Measurements from ENCODE around the gene CADM1.

The CADM1 gene

DNA sequence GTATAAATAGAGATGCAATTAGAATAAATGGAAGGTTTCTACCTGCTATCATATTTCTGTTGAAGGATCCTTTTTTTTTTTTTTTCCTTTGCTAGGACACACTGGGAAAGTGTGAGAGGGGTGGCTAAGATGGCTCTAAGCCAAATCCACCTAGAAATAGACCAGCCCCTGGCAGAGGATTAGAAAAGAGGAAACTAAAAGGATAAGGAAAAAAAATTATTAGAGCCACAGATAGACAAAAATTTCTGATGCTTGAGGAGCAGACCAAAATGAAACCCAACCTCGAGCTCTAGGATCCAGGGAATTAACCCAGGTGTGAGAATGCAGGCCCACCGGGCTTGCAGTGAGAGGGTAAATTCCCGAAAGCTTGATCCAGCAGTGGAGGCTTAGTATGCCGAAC is 262.3 kb downstream of the CADM1 start:
- no peaks in the 10 kb centered on the region for H3K9me3 Mint-ChIP-seq
- TF ChIP-seq, protein P1, sequence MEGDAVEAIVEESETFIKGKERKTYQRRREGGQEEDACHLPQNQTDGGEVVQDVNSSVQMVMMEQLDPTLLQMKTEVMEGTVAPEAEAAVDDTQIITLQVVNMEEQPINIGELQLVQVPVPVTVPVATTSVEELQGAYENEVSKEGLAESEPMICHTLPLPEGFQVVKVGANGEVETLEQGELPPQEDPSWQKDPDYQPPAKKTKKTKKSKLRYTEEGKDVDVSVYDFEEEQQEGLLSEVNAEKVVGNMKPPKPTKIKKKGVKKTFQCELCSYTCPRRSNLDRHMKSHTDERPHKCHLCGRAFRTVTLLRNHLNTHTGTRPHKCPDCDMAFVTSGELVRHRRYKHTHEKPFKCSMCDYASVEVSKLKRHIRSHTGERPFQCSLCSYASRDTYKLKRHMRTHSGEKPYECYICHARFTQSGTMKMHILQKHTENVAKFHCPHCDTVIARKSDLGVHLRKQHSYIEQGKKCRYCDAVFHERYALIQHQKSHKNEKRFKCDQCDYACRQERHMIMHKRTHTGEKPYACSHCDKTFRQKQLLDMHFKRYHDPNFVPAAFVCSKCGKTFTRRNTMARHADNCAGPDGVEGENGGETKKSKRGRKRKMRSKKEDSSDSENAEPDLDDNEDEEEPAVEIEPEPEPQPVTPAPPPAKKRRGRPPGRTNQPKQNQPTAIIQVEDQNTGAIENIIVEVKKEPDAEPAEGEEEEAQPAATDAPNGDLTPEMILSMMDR (IDR thresholded peaks at IDR 0.05; ENCODE audit: unreplicated experiment in 3 of 3), result no peak
- H3K27me3 Mint-ChIP-seq (ENCODE audit: low read depth), result no peaks in the 10 kb centered on the region

DNA sequence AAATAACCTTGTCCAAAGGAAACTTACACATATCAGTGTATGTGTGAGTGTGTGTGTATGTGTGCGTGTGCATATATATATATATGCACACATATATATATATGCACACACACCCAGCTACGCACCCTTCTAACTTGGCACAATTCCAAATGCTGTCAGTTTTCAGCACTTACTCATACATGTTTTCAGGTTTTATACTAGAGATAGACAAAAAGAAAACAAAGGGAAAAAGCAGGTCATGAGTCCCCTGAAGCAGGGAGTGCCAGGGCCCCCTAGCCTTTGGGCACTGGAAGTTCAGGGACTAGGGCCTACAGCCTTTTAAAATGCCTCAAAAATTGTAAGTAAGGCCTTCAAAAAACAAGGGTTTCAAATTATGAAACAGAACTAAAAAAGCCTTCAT is 265.4 kb downstream of the CADM1 start:
- H3K27ac Mint-ChIP-seq, result no peak overlapping the region
- no peak overlapping the region for H3K4me3 Mint-ChIP-seq
- TF ChIP-seq, protein P1 (IDR thresholded peaks at IDR 0.05; ENCODE audit: unreplicated experiment in 3 of 3), result no peak
- peaks cover 28% of the 10 kb centered on the region for H3K4me1 Mint-ChIP-seq
- no peaks in the 10 kb centered on the region for H3K27me3 Mint-ChIP-seq (ENCODE audit: low read depth)
- H3K36me3 Mint-ChIP-seq (ENCODE audit: low read depth), result peaks cover 40% of the 10 kb centered on the region
- no peaks in the 10 kb centered on the region for H3K9me3 Mint-ChIP-seq

More for the DNA sequence above, 262.3 kb downstream of the CADM1 start:
- no peak overlapping the region for H3K27ac Mint-ChIP-seq
- peaks cover 44% of the 10 kb centered on the region for H3K4me1 Mint-ChIP-seq
- no peak overlapping the region for H3K4me3 Mint-ChIP-seq
- H3K36me3 Mint-ChIP-seq (ENCODE audit: low read depth), result peaks cover 35% of the 10 kb centered on the region

DNA sequence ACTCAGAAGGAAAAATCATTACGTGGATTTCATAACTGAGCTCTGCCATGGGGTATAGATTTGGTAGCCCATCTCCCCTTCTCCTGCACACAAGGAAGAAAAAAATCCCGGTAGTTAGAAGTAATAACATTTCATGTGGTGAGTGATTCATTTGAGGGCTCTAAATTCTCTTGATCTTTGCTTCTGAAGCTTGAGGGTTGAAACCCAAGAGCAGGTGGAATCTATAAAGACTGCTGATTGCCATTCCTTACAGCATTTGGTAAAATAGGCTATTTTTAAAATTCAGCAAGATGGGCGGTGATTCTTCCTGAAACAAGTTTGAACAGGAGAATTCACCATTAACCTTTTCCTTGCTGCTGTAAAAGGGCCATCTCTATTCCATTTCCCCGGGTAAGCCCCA is 266.1 kb downstream of the CADM1 start:
- H3K36me3 Mint-ChIP-seq (ENCODE audit: low read depth), result peaks cover 47% of the 10 kb centered on the region
- peaks cover 28% of the 10 kb centered on the region for H3K4me1 Mint-ChIP-seq
- TF ChIP-seq, protein P1 (IDR thresholded peaks at IDR 0.05; ENCODE audit: unreplicated experiment in 3 of 3), result no peak
- no peak overlapping the region for H3K4me3 Mint-ChIP-seq
- no peaks in the 10 kb centered on the region for H3K9me3 Mint-ChIP-seq
- no peaks in the 10 kb centered on the region for H3K27me3 Mint-ChIP-seq (ENCODE audit: low read depth)
- H3K27ac Mint-ChIP-seq, result no peak overlapping the region

DNA sequence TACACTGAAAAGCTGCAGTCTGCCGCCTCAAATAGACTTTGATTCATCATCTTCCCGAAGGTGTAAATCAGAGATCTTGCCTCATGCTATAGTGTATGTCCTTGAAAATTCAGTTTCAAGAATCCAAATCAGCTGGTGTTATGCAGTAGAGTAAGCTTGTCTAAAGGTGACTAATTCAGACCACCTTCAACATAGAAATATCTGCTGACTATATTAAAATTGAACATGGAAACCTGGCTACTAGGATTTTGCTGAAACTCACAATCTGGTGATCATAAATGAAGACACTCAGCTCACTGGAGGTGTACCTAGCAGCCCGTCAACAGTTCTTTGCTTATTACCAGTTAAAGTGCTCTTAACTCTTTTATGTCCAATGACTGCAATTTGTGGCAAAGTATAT is 266.6 kb downstream of the CADM1 start:
- no peaks in the 10 kb centered on the region for H3K27me3 Mint-ChIP-seq (ENCODE audit: low read depth)

DNA sequence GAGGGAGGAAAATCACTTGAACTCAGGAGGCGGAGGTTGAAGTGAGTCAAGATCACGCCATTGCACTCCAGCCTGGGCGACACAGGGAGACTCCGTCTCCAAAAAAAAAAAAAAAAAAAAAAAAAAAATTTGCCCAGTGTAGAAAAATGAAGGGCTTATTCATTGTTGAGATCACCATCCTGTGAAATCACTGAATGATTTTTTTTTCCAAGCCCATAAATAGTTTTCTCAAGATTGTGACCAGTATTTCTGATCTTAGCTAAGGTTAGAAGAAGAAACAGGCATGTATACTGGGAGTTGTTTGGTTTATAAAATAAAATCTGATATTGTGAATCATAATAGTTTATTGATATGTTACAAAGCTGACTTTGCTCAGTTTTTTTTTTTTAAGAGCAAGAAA is 269.4 kb downstream of the CADM1 start:
- TF ChIP-seq, protein P1 (IDR thresholded peaks at IDR 0.05; ENCODE audit: unreplicated experiment in 3 of 3), result no peak
- peaks cover 61% of the 10 kb centered on the region for H3K36me3 Mint-ChIP-seq (ENCODE audit: low read depth)
- H3K4me3 Mint-ChIP-seq, result no peak overlapping the region
- no peaks in the 10 kb centered on the region for H3K27me3 Mint-ChIP-seq (ENCODE audit: low read depth)
- H3K4me1 Mint-ChIP-seq, result peaks cover 17% of the 10 kb centered on the region
- H3K27ac Mint-ChIP-seq, result no peak overlapping the region
- no peaks in the 10 kb centered on the region for H3K9me3 Mint-ChIP-seq

More for the DNA sequence above, 266.6 kb downstream of the CADM1 start:
- Mint-ChIP-seq H3K4me3 (no peak overlapping the region), H3K9me3 (no peaks in the 10 kb centered on the region), H3K27ac (no peak overlapping the region), H3K4me1 (peaks cover 24% of the 10 kb centered on the region), H3K36me3 (ENCODE audit: low read depth) (peaks cover 51% of the 10 kb centered on the region)
- TF ChIP-seq, protein P1 (IDR thresholded peaks at IDR 0.05; ENCODE audit: unreplicated experiment in 3 of 3), result no peak

DNA sequence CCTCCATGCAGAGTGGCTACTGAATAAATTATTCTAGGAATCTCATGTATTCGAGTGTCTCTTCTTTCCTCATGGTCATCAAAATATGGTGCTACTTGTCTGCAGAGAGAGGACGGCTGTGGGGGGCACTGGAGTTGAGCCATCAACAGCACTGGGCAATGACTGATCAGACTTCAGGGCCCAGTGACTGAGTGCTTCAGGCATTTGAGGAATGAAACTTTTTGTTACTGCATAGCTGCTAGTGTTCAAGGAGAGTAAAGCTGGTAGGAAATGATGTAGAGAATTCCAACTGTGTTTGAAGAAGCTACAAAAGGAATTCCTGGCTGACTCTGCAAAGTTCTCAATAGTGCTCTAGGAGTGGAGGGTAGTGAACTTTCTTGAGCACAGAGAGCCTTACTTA is 277.7 kb downstream of the CADM1 start:
- H3K36me3 Mint-ChIP-seq (ENCODE audit: low read depth), result peaks cover 86% of the 10 kb centered on the region
- no peak overlapping the region for H3K4me3 Mint-ChIP-seq
- H3K4me1 Mint-ChIP-seq, result peaks cover 32% of the 10 kb centered on the region
- peaks cover 3% of the 10 kb centered on the region for H3K27me3 Mint-ChIP-seq (ENCODE audit: low read depth)
- H3K27ac Mint-ChIP-seq, result peak overlapping the region in 2 of 3 experiments; percentile 25 to 57
- no peaks in the 10 kb centered on the region for H3K9me3 Mint-ChIP-seq
- TF ChIP-seq, protein P1 (IDR thresholded peaks at IDR 0.05; ENCODE audit: unreplicated experiment in 3 of 3), result no peak

All from nephron (organoid).